HCT116 (cell line): ENCODE measurements around the gene TMEM45A. TPM values are rescaled to one million over a fixed set of nuclear protein-coding genes. Genes with fewer than 3 reads are reported as not detected.

Experiments used
- ATAC-seq: fragments of 200-7000 bp; cut with Tn5 transposase; 2 replicates; pipeline ENCODE4 v1.9.1; 2020; ENCODE audit warnings: mild to moderate bottlenecking, moderate library complexity
- BruUV-seq: library from RNA; stranded (reverse); fragments of 400-500 nt; replicated peaks from 2 replicates; lab custom pipeline; 2021; lab: Mats Ljungman, UMichigan
- CTCF ChIA-PET: fragments of 300-600 bp; sonication (Branson Sonifier 250); formaldehyde crosslinking; loops from one replicate; lab custom pipeline; 2021; ENCODE audit warnings: antibody characterized with exemption; lab: Charles Lee
- POLR2A ChIA-PET: fragments of 300-600, 350-600 bp; sonication (Branson Sonifier 250); formaldehyde crosslinking; loops from one replicate; lab custom pipeline; 2021; ENCODE audit warnings: antibody characterized with exemption; lab: Charles Lee
- RAD21 ChIA-PET, 2 experiments: fragments of 300-600 bp; sonication (Branson Sonifier 250); formaldehyde crosslinking; loops; one replicate each; lab custom pipeline; 2023; ENCODE audit warnings: low total read pairs in 2 of 2; ENCODE audit not compliant: uncharacterized antibody in 2 of 2, unreplicated experiment in 2 of 2, low non-redundant PET in 1 of 2; lab: Charles Lee
- DNase-seq: peaks from one replicate; pipeline ENCODE4 v3.0.0-alpha.2; 2010; ENCODE audit warnings: low read depth, low spot score
- H2AFZ ChIP-seq: fragments of 200-600 bp; shearing (Covaris generic), sonication (generic); 2 replicates; pipeline ENCODE4 v1.6.1; 2017; ENCODE audit warnings: low read depth, mixed run types, mixed read lengths, antibody characterized with exemption, low read length; ENCODE audit not compliant: poor library complexity, severe bottlenecking
- H3K27ac ChIP-seq: 2 replicates; pipeline ENCODE4 v1.5.1; 2012; ENCODE audit warnings: low read depth, low read length
- H3K27me3 ChIP-seq: fragments of 200-600 bp; sonication (generic); 2 replicates; pipeline ENCODE4 v1.6.1; 2016; ENCODE audit warnings: mixed run types, low read length, mixed read lengths; ENCODE audit not compliant: insufficient read depth
- H3K36me3 ChIP-seq, 2 experiments: fragments of 200-500 bp in 1 of 2; fragments of 200-600 bp in 1 of 2; sonication (Bioruptor generic) in 1 of 2; sonication (generic) in 1 of 2; 2 replicates each; pipeline versions ENCODE4 v1.5.1 to v1.6.1; 2014 to 2016; ENCODE audit warnings: low read length in 2 of 2, inconsistent platforms in 1 of 2, mixed read lengths in 1 of 2, mixed run types in 1 of 2; ENCODE audit not compliant: insufficient read depth in 2 of 2, control insufficient read depth in 1 of 2
- H3K4me1 ChIP-seq, 2 experiments: fragments of 200-600 bp in 1 of 2; sonication (generic) in 1 of 2; 2 replicates each; pipeline versions ENCODE4 v1.5.1 to v1.6.1; 2012 to 2017; ENCODE audit warnings: low read length in 2 of 2, inconsistent platforms in 1 of 2, mild to moderate bottlenecking in 1 of 2, mixed read lengths in 1 of 2, mixed run types in 1 of 2, moderate library complexity in 1 of 2; ENCODE audit not compliant: insufficient read depth in 2 of 2, control insufficient read depth in 1 of 2
- H3K4me2 ChIP-seq: fragments of 200-600 bp; sonication (generic); 2 replicates; pipeline ENCODE4 v1.6.1; 2017; ENCODE audit warnings: mixed run types, low read length, mixed read lengths
- H3K4me3 ChIP-seq, 2 experiments: fragments of 200-600 bp in 1 of 2; sonication (generic) in 1 of 2; replicated peaks in 1 of 2; 2 replicates each; pipeline ENCODE4 v1.5.1; 2011 to 2016; ENCODE audit warnings: low read length in 2 of 2, control low read depth in 1 of 2, low read depth in 1 of 2, mild to moderate bottlenecking in 1 of 2, mixed read lengths in 1 of 2, mixed run types in 1 of 2
- H3K79me2 ChIP-seq: fragments of 200-600 bp; sonication (generic); 2 replicates; pipeline ENCODE4 v1.6.1; 2017; ENCODE audit warnings: mild to moderate bottlenecking, mixed run types, low read length, moderate library complexity, mixed read lengths; ENCODE audit not compliant: insufficient read depth
- H3K9ac ChIP-seq: fragments of 200-600 bp; sonication (generic); 2 replicates; pipeline ENCODE4 v1.6.1; 2016; ENCODE audit warnings: low read length, mixed read lengths
- H3K9me2 ChIP-seq: fragments of 200-600 bp; sonication (generic), shearing (Covaris generic); 2 replicates; pipeline ENCODE4 v1.6.1; 2017; ENCODE audit warnings: mixed run types, mild to moderate bottlenecking, moderate library complexity; ENCODE audit not compliant: insufficient read depth
- H3K9me3 ChIP-seq, 2 experiments: fragments of 200-500 bp in 1 of 2; fragments of 200-600 bp in 1 of 2; sonication (Bioruptor generic) in 1 of 2; sonication (generic) in 1 of 2; 2 replicates each; pipeline ENCODE4 v1.6.1; 2014 to 2017; ENCODE audit warnings: low read length in 2 of 2, mixed read lengths in 2 of 2, inconsistent platforms in 1 of 2, low read depth in 1 of 2, mild to moderate bottlenecking in 1 of 2, mixed run types in 1 of 2, moderate library complexity in 1 of 2; ENCODE audit not compliant: control insufficient read depth in 1 of 2, insufficient read depth in 1 of 2
- H4K20me1 ChIP-seq: fragments of 200-600 bp; sonication (generic), shearing (Covaris generic); 2 replicates; pipeline ENCODE4 v1.6.1; 2017; ENCODE audit warnings: mixed run types, mild to moderate bottlenecking, moderate library complexity; ENCODE audit not compliant: insufficient read depth
- ATF3 ChIP-seq: IDR thresholded peaks from 2 replicates; pipeline ENCODE4 v1.6.1; 2012
- CBX3 ChIP-seq: IDR thresholded peaks from 2 replicates; pipeline ENCODE4 v1.6.1; 2012; ENCODE audit warnings: low read depth
- CEBPB ChIP-seq: IDR thresholded peaks from 2 replicates; pipeline ENCODE4 v1.6.1; 2012; ENCODE audit warnings: low read depth
- CTCF ChIP-seq, 3 experiments: fragments of 200-600 bp in 1 of 3; sonication (generic) in 1 of 3; IDR thresholded peaks in 2 of 3; conservative IDR thresholded peaks in 1 of 3; 2 replicates each; pipeline ENCODE4 v1.5.1; 2012 to 2017; ENCODE audit warnings: low read depth in 2 of 3, low read length in 2 of 3, antibody characterized with exemption in 1 of 3, borderline replicate concordance in 1 of 3, control low read depth in 1 of 3, mild to moderate bottlenecking in 1 of 3, mixed read lengths in 1 of 3, mixed run types in 1 of 3, moderate library complexity in 1 of 3; ENCODE audit not compliant: insufficient read depth in 1 of 3
- ELF1 ChIP-seq: IDR thresholded peaks from 2 replicates; pipeline ENCODE4 v1.6.1; 2012; ENCODE audit warnings: low read depth, borderline replicate concordance
- FOSL1 ChIP-seq: IDR thresholded peaks from 2 replicates; pipeline ENCODE4 v1.6.1; 2012; ENCODE audit warnings: low read depth
- POLR2AphosphoS5 ChIP-seq: IDR thresholded peaks from 2 replicates; pipeline ENCODE4 v1.6.1; 2011; ENCODE audit warnings: mild to moderate bottlenecking, low read depth, low read length, moderate library complexity
- SIN3A ChIP-seq: IDR thresholded peaks from 2 replicates; pipeline ENCODE4 v1.6.1; 2012; ENCODE audit warnings: low read depth
- SP1 ChIP-seq: IDR thresholded peaks from 2 replicates; pipeline ENCODE4 v1.6.1; 2012; ENCODE audit warnings: low read depth
- SRF ChIP-seq: IDR thresholded peaks from 2 replicates; pipeline ENCODE4 v1.6.1; 2012; ENCODE audit warnings: low read depth
- TCF7L2 ChIP-seq: IDR thresholded peaks from 2 replicates; pipeline ENCODE4 v1.7.0; 2011; ENCODE audit warnings: borderline replicate concordance, inconsistent platforms; ENCODE audit not compliant: insufficient read depth, insufficient read length; ENCODE audit errors: extremely low read depth
- ZNF274 ChIP-seq: fragments of 200-500 bp; sonication (Bioruptor generic); IDR thresholded peaks from 2 replicates; pipeline ENCODE4 v1.6.1; 2014; ENCODE audit warnings: mild to moderate bottlenecking, low read depth, low read length, inconsistent platforms
- intact Hi-C: fragments of 100-400 bp; cut with micrococcal nuclease; formaldehyde crosslinking; loops from 2 replicates; pipeline ENCODE4 v1.10.0; 2022
- total RNA-seq: library from RNA; stranded (reverse); gene quantifications from one replicate; pipeline ENCODE4 v1.2.1, GENCODE V29; 2021; ENCODE audit not compliant: unreplicated experiment
- TF ChIP-seq, protein P1 (sequence below): IDR thresholded peaks from 2 replicates; pipeline ENCODE4 v1.6.1; 2011; ENCODE audit warnings: mild to moderate bottlenecking, low read length, moderate library complexity; ENCODE audit not compliant: insufficient replicate concordance; ENCODE audit errors: extremely low read depth

TMEM45A gene
- total RNA-seq, 1 experiment from 2014 or later: 5.0 TPM

DNA sequence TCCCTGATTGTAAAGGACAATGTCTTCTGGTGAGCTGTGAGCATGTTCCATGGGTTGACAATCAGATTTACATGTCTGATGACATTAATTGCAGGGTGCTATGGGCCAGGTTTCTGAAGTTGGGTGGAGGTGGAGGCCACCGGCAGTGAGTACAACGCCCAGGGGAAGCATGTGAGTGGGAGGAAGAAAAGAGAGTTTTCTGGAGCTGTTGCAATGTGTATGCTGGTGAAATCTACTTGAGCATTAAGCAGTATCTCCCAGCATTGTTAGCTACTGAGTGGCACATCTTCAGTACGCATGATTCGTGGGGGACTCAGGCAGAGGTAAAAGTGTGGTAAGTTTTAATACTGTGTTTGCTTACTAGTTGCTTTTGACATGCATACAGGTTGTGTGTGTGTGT lies 26.6 kb downstream of the TMEM45A start:
- no peak overlapping the region for H3K4me3 ChIP-seq
- no peaks in the 10 kb centered on the region for H3K9me2 ChIP-seq
- no peaks in the 10 kb centered on the region for H3K79me2 ChIP-seq
- no peaks in the 10 kb centered on the region for H3K9me3 ChIP-seq
- no peak overlapping the region for H3K4me2 ChIP-seq
- no peaks in the 10 kb centered on the region for H3K27me3 ChIP-seq
- no peak overlapping the region for H2AFZ ChIP-seq
- H4K20me1 ChIP-seq: no peaks in the 10 kb centered on the region
- BruUV-seq: no TSS peak
- ATAC-seq: no peak
- POLR2A ChIA-PET: no interaction called here
- RAD21 ChIA-PET: no interaction called here
- intact Hi-C loops: no loop called here
- no peaks in the 10 kb centered on the region for H3K4me1 ChIP-seq
- no peak overlapping the region for H3K9ac ChIP-seq
- no peak overlapping the region for H3K27ac ChIP-seq
- no peak for TF ChIP-seq POLR2AphosphoS5
- no peak for TF ChIP-seq CBX3
- TF ChIP-seq FOSL1: no peak
- TF ChIP-seq TCF7L2: no peak
- TF ChIP-seq SP1: no peak
- no peak for TF ChIP-seq ZNF274
- TF ChIP-seq SRF: no peak
- no peak for TF ChIP-seq CEBPB
- TF ChIP-seq ELF1: no peak
- TF ChIP-seq, protein P1, sequence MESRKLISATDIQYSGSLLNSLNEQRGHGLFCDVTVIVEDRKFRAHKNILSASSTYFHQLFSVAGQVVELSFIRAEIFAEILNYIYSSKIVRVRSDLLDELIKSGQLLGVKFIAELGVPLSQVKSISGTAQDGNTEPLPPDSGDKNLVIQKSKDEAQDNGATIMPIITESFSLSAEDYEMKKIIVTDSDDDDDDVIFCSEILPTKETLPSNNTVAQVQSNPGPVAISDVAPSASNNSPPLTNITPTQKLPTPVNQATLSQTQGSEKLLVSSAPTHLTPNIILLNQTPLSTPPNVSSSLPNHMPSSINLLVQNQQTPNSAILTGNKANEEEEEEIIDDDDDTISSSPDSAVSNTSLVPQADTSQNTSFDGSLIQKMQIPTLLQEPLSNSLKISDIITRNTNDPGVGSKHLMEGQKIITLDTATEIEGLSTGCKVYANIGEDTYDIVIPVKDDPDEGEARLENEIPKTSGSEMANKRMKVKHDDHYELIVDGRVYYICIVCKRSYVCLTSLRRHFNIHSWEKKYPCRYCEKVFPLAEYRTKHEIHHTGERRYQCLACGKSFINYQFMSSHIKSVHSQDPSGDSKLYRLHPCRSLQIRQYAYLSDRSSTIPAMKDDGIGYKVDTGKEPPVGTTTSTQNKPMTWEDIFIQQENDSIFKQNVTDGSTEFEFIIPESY: no peak
- TF ChIP-seq CTCF (IDR thresholded peaks at IDR 0.05 in 2 of 3, conservative IDR thresholded peaks at IDR 0.05 in 1 of 3; ENCODE audit: borderline replicate concordance in 1 of 3, insufficient read depth in 1 of 3, low read depth in 2 of 3, low read length in 2 of 3): no peak
- TF ChIP-seq ATF3: no peak
- no peak for TF ChIP-seq SIN3A
- TF ChIP-seq, all 23 proteins: peak for 0
- CTCF ChIA-PET: no interaction called here
- no peak for DNase-seq
- no peaks in the 10 kb centered on the region for H3K36me3 ChIP-seq
